SK-N-SH (cell line): ENCODE data around the gene INSC.

Experiments used
- CHD2 ChIP-seq: fragments of 150-350 bp; IDR thresholded peaks from 2 replicates; pipeline ENCODE4 v1.6.1; 2018; ENCODE audit warnings: low read length; ENCODE audit not compliant: partially characterized antibody
- CTCF ChIP-seq: fragments of 200-600 bp; sonication (generic); IDR thresholded peaks from 2 replicates; pipeline ENCODE4 v1.6.1; 2017; ENCODE audit warnings: antibody characterized with exemption, mild to moderate bottlenecking, moderate library complexity
- EZH2phosphoT487 ChIP-seq: fragments of 200-600 bp; sonication (generic); IDR thresholded peaks from 2 replicates; pipeline ENCODE4 v1.6.1; 2017; ENCODE audit warnings: low read depth, mixed run types, mild to moderate bottlenecking, antibody characterized with exemption, moderate library complexity, borderline replicate concordance
- FOSL2 ChIP-seq: IDR thresholded peaks from 2 replicates; pipeline ENCODE4 v1.4.0; 2012; ENCODE audit warnings: low read depth, mild to moderate bottlenecking, moderate library complexity, borderline replicate concordance
- MAX ChIP-seq: IDR thresholded peaks from 2 replicates; pipeline ENCODE4 v1.4.0; 2012; ENCODE audit warnings: low read depth
- MXI1 ChIP-seq: IDR thresholded peaks from 2 replicates; pipeline ENCODE4 v1.6.1; 2012; ENCODE audit warnings: mild to moderate bottlenecking, low read depth, low read length, improper control_type of control experiment
- NFIC ChIP-seq: IDR thresholded peaks from 2 replicates; pipeline ENCODE4 v1.4.0; 2012; ENCODE audit warnings: borderline replicate concordance
- POLR2AphosphoS5 ChIP-seq: IDR thresholded peaks from 2 replicates; pipeline ENCODE4 v1.6.1; 2012; ENCODE audit warnings: low read depth, low read length
- RAD21 ChIP-seq: IDR thresholded peaks from 2 replicates; pipeline ENCODE4 v1.6.1; 2012; ENCODE audit warnings: mild to moderate bottlenecking, low read length
- REST ChIP-seq: IDR thresholded peaks from 2 replicates; pipeline ENCODE4 v1.6.1; 2012; ENCODE audit warnings: mild to moderate bottlenecking, low read depth, low read length, moderate library complexity
- RXRA ChIP-seq: IDR thresholded peaks from 2 replicates; pipeline ENCODE4 v1.4.0; 2012; ENCODE audit warnings: low read depth, mild to moderate bottlenecking, borderline replicate concordance
- USF2 ChIP-seq: fragments of 150-350 bp; IDR thresholded peaks from 2 replicates; pipeline ENCODE4 v1.6.1; 2017; ENCODE audit warnings: antibody characterized with exemption, low read length, low read depth, borderline replicate concordance

- TF ChIP-seq CTCF = no peak
- TF ChIP-seq POLR2AphosphoS5 = no peak
- no peak for TF ChIP-seq RXRA
- TF ChIP-seq USF2 = no peak
- TF ChIP-seq FOSL2 = no peak
- TF ChIP-seq CHD2 = no peak
- no peak for TF ChIP-seq MAX
- no peak for TF ChIP-seq RAD21
- TF ChIP-seq REST = no peak
- no peak for TF ChIP-seq MXI1
- no peak for TF ChIP-seq NFIC
- no peak for TF ChIP-seq EZH2phosphoT487
Observed at GRCh38 chr11:15119826-15120225, 5.1 kb downstream of the INSC start.
